Superior temporal gyrus (tissue), 1 donor: ENCODE results near the gene GLOD4.
"Not testable (repeated sequence)": the region's sequence is repeated elsewhere in the genome, so short reads cannot be mapped to it uniquely, and the experiment has no call there.

ENCODE experiments used
- DNase-seq: peaks from one replicate; pipeline ENCODE4 v3.0.0-alpha.2; 2016; ENCODE audit errors: extremely low spot score

The GLOD4 gene

GRCh38 chr17:802901-803881, 21.1 kb upstream of the GLOD4 start:
- no peak for DNase-seq

- no peak for DNase-seq
Observed at GRCh38 chr17:802481-802880, 20.4 kb upstream of the GLOD4 start.

GRCh38 chr17:801660-802059, 19.6 kb upstream of the GLOD4 start:
- DNase-seq = no peak

- no peak for DNase-seq
Observed at GRCh38 chr17:800446-801242, 18.6 kb upstream of the GLOD4 start.

GRCh38 chr17:799261-799660, 17.2 kb upstream of the GLOD4 start:
- no peak for DNase-seq

- no peak for DNase-seq
Observed at GRCh38 chr17:798246-798645, 16.2 kb upstream of the GLOD4 start.

- no peak for DNase-seq
Observed at GRCh38 chr17:797236-797840, 15.3 kb upstream of the GLOD4 start.

- DNase-seq = no peak
Observed at GRCh38 chr17:796609-797008, 14.5 kb upstream of the GLOD4 start.

- no peak for DNase-seq
Observed at GRCh38 chr17:795721-796120, 13.6 kb upstream of the GLOD4 start.

- no peak for DNase-seq
Observed at GRCh38 chr17:795276-795675, 13.2 kb upstream of the GLOD4 start.

GRCh38 chr17:794876-795275, 12.8 kb upstream of the GLOD4 start:
- DNase-seq = peak; percentile 95

GRCh38 chr17:792277-792676, 10.2 kb upstream of the GLOD4 start:
- DNase-seq = no peak

- DNase-seq = no peak
Observed at GRCh38 chr17:791829-792228, 9.7 kb upstream of the GLOD4 start.

GRCh38 chr17:790874-791247, 8.8 kb upstream of the GLOD4 start:
- DNase-seq = not testable (repeated sequence)

- not testable (repeated sequence) for DNase-seq
Observed at GRCh38 chr17:789931-790873, 8.1 kb upstream of the GLOD4 start.

- DNase-seq = no peak
Observed at GRCh38 chr17:789160-789840, 7.2 kb upstream of the GLOD4 start.

GRCh38 chr17:788551-788950, 6.5 kb upstream of the GLOD4 start:
- no peak for DNase-seq

- DNase-seq = no peak
Observed at GRCh38 chr17:787641-788221, 5.7 kb upstream of the GLOD4 start.

- DNase-seq = not testable (repeated sequence)
Observed at GRCh38 chr17:785901-786300, 3.8 kb upstream of the GLOD4 start.

- no peak for DNase-seq
Observed at GRCh38 chr17:784143-784542, 2.1 kb upstream of the GLOD4 start.
